HG02610 (cell line): ENCODE data around the gene YRDC.
"Not testable (repeated sequence)": the region's sequence is repeated elsewhere in the genome, so short reads cannot be mapped to it uniquely, and the experiment has no call there.

Experiments
- ATAC-seq: cut with Tn5 transposase; IDR thresholded peaks from one replicate; pipeline ENCODE4 v1.9.1; 2021; ENCODE audit warnings: mild to moderate bottlenecking, moderate library complexity; ENCODE audit not compliant: unreplicated experiment

The YRDC gene

GRCh38 chr1:37776946-37777516, 31.0 kb downstream of the YRDC start:
- ATAC-seq: no peak

GRCh38 chr1:37771440-37771839, 36.6 kb downstream of the YRDC start:
- ATAC-seq: not testable (repeated sequence)

GRCh38 chr1:37767488-37767887, 40.5 kb downstream of the YRDC start:
- ATAC-seq: no peak

- no peak for ATAC-seq
Observed at GRCh38 chr1:37765916-37766664, 41.9 kb downstream of the YRDC start.

- no peak for ATAC-seq
Observed at GRCh38 chr1:37764888-37765441, 43.0 kb downstream of the YRDC start, which contains the start of gene EPHA10. EPHA10 (minus strand) TSS chr1:37765120; CDS start chr1:37765066, 54 bp downstream.

GRCh38 chr1:37764414-37764825, 43.6 kb downstream of the YRDC start:
- ATAC-seq: no peak

- no peak for ATAC-seq
Observed at GRCh38 chr1:37763791-37764413, 44.1 kb downstream of the YRDC start.

GRCh38 chr1:37762516-37762915, 45.5 kb downstream of the YRDC start:
- no peak for ATAC-seq

GRCh38 chr1:37761416-37762095, 46.5 kb downstream of the YRDC start:
- no peak for ATAC-seq

- ATAC-seq: no peak
Observed at GRCh38 chr1:37759451-37759850, 48.6 kb downstream of the YRDC start.

GRCh38 chr1:37755951-37756560, 52.0 kb downstream of the YRDC start:
- ATAC-seq: no peak

GRCh38 chr1:37755290-37755689, 52.7 kb downstream of the YRDC start:
- no peak for ATAC-seq

GRCh38 chr1:37753473-37754321, 54.3 kb downstream of the YRDC start:
- ATAC-seq: no peak
